Loucy (cell line): ENCODE data around the gene SIGLEC12.

Source experiments
- H2AFZ ChIP-seq: fragments of 200-600 bp; sonication (generic); 2 replicates; pipeline ENCODE4 v1.6.0; 2016; ENCODE audit warnings: antibody characterized with exemption, mild to moderate bottlenecking, low read length, moderate library complexity
- H3F3A ChIP-seq: fragments of 200-600 bp; 2 replicates; pipeline ENCODE4 v1.6.0; 2016; ENCODE audit warnings: antibody characterized with exemption, low read depth, mild to moderate bottlenecking
- H3K27me3 ChIP-seq: fragments of 200-600 bp; sonication (generic); 2 replicates; pipeline ENCODE4 v1.6.1; 2014; ENCODE audit warnings: low read length, mild to moderate bottlenecking; ENCODE audit not compliant: insufficient read depth, poor library complexity, severe bottlenecking
- H3K36me3 ChIP-seq: fragments of 200-600 bp; sonication (generic); 2 replicates; pipeline ENCODE4 v1.6.1; 2016; ENCODE audit warnings: low read length; ENCODE audit not compliant: insufficient read depth
- H3K4me1 ChIP-seq: fragments of 200-600 bp; sonication (generic); 2 replicates; pipeline ENCODE4 v1.5.1; 2014; ENCODE audit warnings: low read length, mild to moderate bottlenecking; ENCODE audit not compliant: insufficient read depth, poor library complexity, severe bottlenecking
- H3K4me2 ChIP-seq: fragments of 200-600 bp; sonication (generic); 2 replicates; pipeline ENCODE4 v1.6.0; 2014; ENCODE audit warnings: antibody characterized with exemption, low read length, low read depth, mild to moderate bottlenecking; ENCODE audit not compliant: poor library complexity, severe bottlenecking
- H3K4me3 ChIP-seq: fragments of 200-600 bp; sonication (generic); 2 replicates; pipeline ENCODE4 v1.5.1; 2014; ENCODE audit warnings: low read length, mild to moderate bottlenecking, mixed read lengths; ENCODE audit not compliant: poor library complexity, severe bottlenecking
- H3K79me2 ChIP-seq: fragments of 200-600 bp; sonication (generic); 2 replicates; pipeline ENCODE4 v1.6.1; 2014; ENCODE audit warnings: low read length; ENCODE audit not compliant: insufficient read depth
- H3K9ac ChIP-seq: fragments of 200-600 bp; sonication (generic); 2 replicates; pipeline ENCODE4 v1.6.0; 2014; ENCODE audit warnings: mild to moderate bottlenecking, low read depth, low read length, moderate library complexity; ENCODE audit not compliant: poor library complexity, severe bottlenecking
- H3K9me2 ChIP-seq: fragments of 200-600 bp; sonication (generic); replicated peaks from 2 replicates; pipeline ENCODE4 v1.6.1; 2016; ENCODE audit warnings: low read depth, low read length, mixed read lengths
- H3K9me3 ChIP-seq: fragments of 200-600 bp; sonication (generic); 2 replicates; pipeline ENCODE4 v1.6.1; 2014; ENCODE audit warnings: mild to moderate bottlenecking, antibody characterized with exemption, low read length, low read depth; ENCODE audit not compliant: insufficient read depth
- H4K20me1 ChIP-seq: fragments of 200-600 bp; sonication (generic); 2 replicates; pipeline ENCODE4 v1.6.0; 2014; ENCODE audit warnings: antibody characterized with exemption, low read length, mild to moderate bottlenecking; ENCODE audit not compliant: insufficient read depth, poor library complexity, severe bottlenecking
- EZH2phosphoT487 ChIP-seq: fragments of 200-600 bp; IDR thresholded peaks from 2 replicates; pipeline ENCODE4 v1.6.1; 2018; ENCODE audit warnings: antibody characterized with exemption, mild to moderate bottlenecking, moderate library complexity, borderline replicate concordance
- TF ChIP-seq, protein P1 (sequence below): fragments of 200-600 bp; sonication (generic); conservative IDR thresholded peaks from 2 replicates; pipeline ENCODE4 v1.5.1; 2014; ENCODE audit warnings: mild to moderate bottlenecking, antibody characterized with exemption, low read length

Gene SIGLEC12

GRCh38 chr19:51529301-51529700 lies 27.7 kb upstream of the SIGLEC12 start:
- no peaks in the 10 kb centered on the region for H3K36me3 ChIP-seq
- no peaks in the 10 kb centered on the region for H3K9me2 ChIP-seq
- no peaks in the 10 kb centered on the region for H3K27me3 ChIP-seq
- H3K9me3 ChIP-seq = no peaks in the 10 kb centered on the region
- H4K20me1 ChIP-seq = no peaks in the 10 kb centered on the region
- H2AFZ ChIP-seq = no peak overlapping the region
- no peak overlapping the region for H3K9ac ChIP-seq
- no peak overlapping the region for H3K4me3 ChIP-seq
- no peak for TF ChIP-seq EZH2phosphoT487
- TF ChIP-seq, protein P1, sequence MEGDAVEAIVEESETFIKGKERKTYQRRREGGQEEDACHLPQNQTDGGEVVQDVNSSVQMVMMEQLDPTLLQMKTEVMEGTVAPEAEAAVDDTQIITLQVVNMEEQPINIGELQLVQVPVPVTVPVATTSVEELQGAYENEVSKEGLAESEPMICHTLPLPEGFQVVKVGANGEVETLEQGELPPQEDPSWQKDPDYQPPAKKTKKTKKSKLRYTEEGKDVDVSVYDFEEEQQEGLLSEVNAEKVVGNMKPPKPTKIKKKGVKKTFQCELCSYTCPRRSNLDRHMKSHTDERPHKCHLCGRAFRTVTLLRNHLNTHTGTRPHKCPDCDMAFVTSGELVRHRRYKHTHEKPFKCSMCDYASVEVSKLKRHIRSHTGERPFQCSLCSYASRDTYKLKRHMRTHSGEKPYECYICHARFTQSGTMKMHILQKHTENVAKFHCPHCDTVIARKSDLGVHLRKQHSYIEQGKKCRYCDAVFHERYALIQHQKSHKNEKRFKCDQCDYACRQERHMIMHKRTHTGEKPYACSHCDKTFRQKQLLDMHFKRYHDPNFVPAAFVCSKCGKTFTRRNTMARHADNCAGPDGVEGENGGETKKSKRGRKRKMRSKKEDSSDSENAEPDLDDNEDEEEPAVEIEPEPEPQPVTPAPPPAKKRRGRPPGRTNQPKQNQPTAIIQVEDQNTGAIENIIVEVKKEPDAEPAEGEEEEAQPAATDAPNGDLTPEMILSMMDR = no peak
- no peaks in the 10 kb centered on the region for H3F3A ChIP-seq
- H3K4me2 ChIP-seq = no peak overlapping the region
- no peaks in the 10 kb centered on the region for H3K79me2 ChIP-seq
- H3K4me1 ChIP-seq = peaks cover 13% of the 10 kb centered on the region

DNA sequence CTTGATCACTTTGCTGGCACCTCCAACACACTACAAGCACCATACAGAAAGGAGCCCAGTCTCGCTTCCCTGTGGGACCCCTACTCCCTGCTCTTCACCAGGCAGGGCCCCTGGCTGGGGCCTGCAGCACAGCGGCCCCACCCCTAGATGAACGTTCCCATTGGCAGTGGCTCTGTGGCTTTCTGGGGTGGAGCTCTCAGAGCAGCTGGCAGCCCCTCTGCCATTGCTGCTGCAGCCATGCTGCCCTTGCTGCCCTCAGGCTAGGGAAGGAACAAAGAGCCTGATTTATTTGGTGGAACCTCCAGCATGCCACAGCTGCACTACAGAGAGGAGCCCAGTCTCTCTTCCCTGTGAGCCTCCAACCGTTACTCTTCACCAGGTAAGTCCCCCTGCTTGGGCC lies 24.1 kb upstream of the SIGLEC12 start:
- H3K4me2 ChIP-seq = no peak overlapping the region
- no peak for TF ChIP-seq EZH2phosphoT487
- TF ChIP-seq, protein P1 = no peak
- no peaks in the 10 kb centered on the region for H3K27me3 ChIP-seq
- H3K4me3 ChIP-seq = no peak overlapping the region
- no peak overlapping the region for H2AFZ ChIP-seq
- no peaks in the 10 kb centered on the region for H3K9me3 ChIP-seq
- H3F3A ChIP-seq = no peaks in the 10 kb centered on the region
- no peak overlapping the region for H3K9ac ChIP-seq
- no peaks in the 10 kb centered on the region for H3K36me3 ChIP-seq
- H3K4me1 ChIP-seq = peaks cover 3% of the 10 kb centered on the region
- no peaks in the 10 kb centered on the region for H4K20me1 ChIP-seq
- no peaks in the 10 kb centered on the region for H3K9me2 ChIP-seq
- H3K79me2 ChIP-seq = no peaks in the 10 kb centered on the region

DNA sequence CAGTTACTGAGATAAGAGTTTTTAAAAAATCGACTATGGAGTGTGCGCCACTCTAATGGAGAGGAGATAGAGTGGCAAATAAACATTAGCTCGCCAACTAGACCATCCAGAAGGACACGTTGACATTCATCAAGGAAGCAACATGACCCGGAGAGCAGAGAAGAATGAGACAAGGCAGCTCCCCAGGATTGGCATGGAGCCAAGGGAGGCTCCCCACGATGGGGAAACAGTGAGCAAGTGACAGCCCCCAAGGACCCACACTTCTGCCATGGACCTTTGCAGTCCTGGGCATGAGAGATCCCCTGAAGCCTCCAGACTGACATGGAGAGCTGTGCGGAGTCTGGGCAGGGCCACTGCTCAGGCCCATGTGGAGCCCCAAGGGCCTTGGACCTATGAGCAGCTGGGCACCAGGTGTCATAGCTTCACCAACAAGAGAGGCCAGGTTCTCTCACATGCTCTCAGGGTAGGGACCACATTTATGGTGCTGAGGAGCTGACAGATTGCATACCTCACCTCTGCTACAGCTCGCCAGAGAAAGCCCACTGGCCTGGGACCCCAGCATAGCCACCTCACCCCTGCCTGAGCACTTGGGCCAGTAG lies 23.2 kb upstream of the SIGLEC12 start:
- no peak for TF ChIP-seq EZH2phosphoT487
- TF ChIP-seq, protein P1 = no peak
- H3K36me3 ChIP-seq = no peaks in the 10 kb centered on the region
- H3K4me3 ChIP-seq = no peak overlapping the region
- H2AFZ ChIP-seq = no peak overlapping the region
- peaks cover 6% of the 10 kb centered on the region for H3K4me1 ChIP-seq
- H3K4me2 ChIP-seq = no peak overlapping the region
- no peaks in the 10 kb centered on the region for H4K20me1 ChIP-seq
- H3K9me2 ChIP-seq = no peaks in the 10 kb centered on the region
- no peaks in the 10 kb centered on the region for H3F3A ChIP-seq
- no peaks in the 10 kb centered on the region for H3K27me3 ChIP-seq
- no peak overlapping the region for H3K9ac ChIP-seq
- no peaks in the 10 kb centered on the region for H3K9me3 ChIP-seq
- no peaks in the 10 kb centered on the region for H3K79me2 ChIP-seq
